OCI-LY3 (cell line): ENCODE measurements around the gene KAT14.

ENCODE experiments used
- CTCF ChIP-seq: fragments of 200-600, 300-600 bp; sonication (generic); IDR thresholded peaks from 2 replicates; pipeline ENCODE4 v1.5.1; 2014; ENCODE audit warnings: antibody characterized with exemption, low read length, low read depth
- EZH2phosphoT487 ChIP-seq: fragments of 200-600 bp; shearing (Covaris generic); IDR thresholded peaks from 2 replicates; pipeline ENCODE4 v1.6.1; 2018; ENCODE audit warnings: antibody characterized with exemption, mixed run types, low read depth

GRCh38 chr20:18166241-18166881, 28.7 kb downstream of the KAT14 start:
- TF ChIP-seq CTCF = no peak
- TF ChIP-seq EZH2phosphoT487 = no peak
